ENCODE measurements around the gene TIMP1.

Gene TIMP1

GRCh38 chrX:47634871-47635575, 52.8 kb downstream of the TIMP1 start:
- DNase-seq (ENCODE audit: low read depth in 2 of 2) = no peak

All from stimulated activated CD4-positive, alpha-beta T cell treated with anti-CD3 and anti-CD28 coated beads, Interleukin-1b, Interleukin-23, amount 100 ng/mL, for 1 hour (primary cell).